Stimulated activated CD4-positive, alpha-beta T cell treated with anti-CD3 and anti-CD28 coated beads, Interleukin-4, amount 100 ng/mL, for 24 hours (primary cell): ENCODE results near the gene IGLL5.

Experiments used
- DNase-seq: peaks from one replicate; pipeline ENCODE4 v3.0.0-alpha.2; 2020

Gene IGLL5

GRCh38 chr22:22941831-22942510, 54.4 kb downstream of the IGLL5 start:
- no peak for DNase-seq

- DNase-seq, result peak; percentile 79
Observed at GRCh38 chr22:22942511-22943329, 55.1 kb downstream of the IGLL5 start.

- DNase-seq, result no peak
Observed at GRCh38 chr22:22943521-22944267, 56.1 kb downstream of the IGLL5 start.

- peak; percentile 0 for DNase-seq
Observed at GRCh38 chr22:22944268-22944985, 56.8 kb downstream of the IGLL5 start.

GRCh38 chr22:22945195-22945594, 57.6 kb downstream of the IGLL5 start:
- peak; percentile 2 for DNase-seq
